Activated CD8-positive, alpha-beta memory T cell treated with anti-CD3 and anti-CD28 coated beads for 48 hours (primary cell): ENCODE data around the gene FOCAD.

Experiments used
- DNase-seq, 3 experiments: peaks; one replicate each; pipeline ENCODE4 v3.0.0-alpha.2; 2020; ENCODE audit warnings: low read depth in 2 of 3, low spot score in 2 of 3

Gene FOCAD

GRCh38 chr9:21001581-21001980, 317.5 kb downstream of the FOCAD start:
- DNase-seq: no peak

GRCh38 chr9:21002040-21002439, 318.0 kb downstream of the FOCAD start:
- no peak for DNase-seq

DNA sequence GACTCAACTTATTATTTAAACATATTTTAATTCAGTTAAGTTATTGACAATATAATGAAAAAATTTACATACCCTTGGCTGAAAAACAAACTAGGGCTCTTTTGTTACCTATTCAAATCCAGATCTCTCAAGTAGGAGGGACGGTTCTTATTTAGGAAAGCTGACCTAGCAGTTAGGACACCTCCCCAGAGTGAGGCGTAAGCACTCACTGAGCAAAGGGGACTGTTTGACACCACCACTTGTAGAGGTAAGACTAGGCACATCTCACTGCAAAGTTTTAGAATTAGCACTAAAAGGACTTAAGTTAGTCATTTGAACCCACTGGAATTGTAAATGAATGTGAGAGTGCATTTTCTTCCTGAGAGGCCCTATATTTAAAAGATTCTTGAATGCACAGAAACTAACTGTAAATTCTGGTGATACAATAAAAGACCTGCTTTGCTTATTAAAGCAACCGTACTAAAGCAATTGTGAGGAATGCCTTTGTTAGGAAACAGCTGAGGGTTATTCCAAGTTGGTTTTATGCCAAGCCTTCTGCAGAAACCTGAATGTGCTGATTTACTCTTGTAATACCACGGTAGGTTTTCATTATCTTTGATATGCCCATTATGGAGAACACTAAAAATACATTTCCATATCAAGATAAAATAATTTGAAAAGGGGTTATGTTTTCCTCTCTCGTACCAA, 331.2 kb downstream of the FOCAD start:
- no peak for DNase-seq

- no peak for DNase-seq
Measured at GRCh38 chr9:21015995-21016394, 331.9 kb downstream of the FOCAD start.

- DNase-seq: no peak
Measured at GRCh38 chr9:21016701-21017491, 332.8 kb downstream of the FOCAD start.

- no peak for DNase-seq
Measured at GRCh38 chr9:21018177-21018576, 334.1 kb downstream of the FOCAD start.

GRCh38 chr9:21023861-21024260, 339.8 kb downstream of the FOCAD start:
- DNase-seq: no peak

- DNase-seq: no peak
Measured at GRCh38 chr9:21027295-21027694, 343.2 kb downstream of the FOCAD start.

- no peak for DNase-seq
Measured at GRCh38 chr9:21028466-21028865, 344.4 kb downstream of the FOCAD start.

DNA sequence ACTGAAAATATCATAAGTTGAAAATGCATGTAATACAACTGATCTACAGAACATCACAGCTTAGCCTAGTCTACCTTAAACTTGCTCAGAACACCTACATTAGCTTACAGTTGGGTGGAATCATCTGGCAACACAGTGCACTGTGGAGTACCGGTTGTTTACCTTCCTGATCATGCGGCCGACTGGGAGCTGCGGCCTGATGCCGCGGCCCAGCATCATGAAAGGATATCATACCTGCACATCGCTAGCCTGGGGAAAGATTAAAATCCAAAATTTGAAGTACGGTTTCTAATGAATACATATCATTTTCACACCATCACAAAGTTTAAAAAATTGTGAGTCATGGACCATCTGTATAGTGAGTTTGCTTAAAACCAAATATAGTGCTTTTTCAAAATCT, 345.6 kb downstream of the FOCAD start:
- no peak for DNase-seq

GRCh38 chr9:21030389-21031035, 346.5 kb downstream of the FOCAD start:
- DNase-seq: no peak

GRCh38 chr9:21031091-21031807, 347.2 kb downstream of the FOCAD start, which contains the start of gene HACD4:
TSS of gene HACD4 (minus strand) at chr9:21031640. CDS start at chr9:21031590, 50 bp downstream.
- DNase-seq: peak; percentile 13 to 43 (median 27)

DNA sequence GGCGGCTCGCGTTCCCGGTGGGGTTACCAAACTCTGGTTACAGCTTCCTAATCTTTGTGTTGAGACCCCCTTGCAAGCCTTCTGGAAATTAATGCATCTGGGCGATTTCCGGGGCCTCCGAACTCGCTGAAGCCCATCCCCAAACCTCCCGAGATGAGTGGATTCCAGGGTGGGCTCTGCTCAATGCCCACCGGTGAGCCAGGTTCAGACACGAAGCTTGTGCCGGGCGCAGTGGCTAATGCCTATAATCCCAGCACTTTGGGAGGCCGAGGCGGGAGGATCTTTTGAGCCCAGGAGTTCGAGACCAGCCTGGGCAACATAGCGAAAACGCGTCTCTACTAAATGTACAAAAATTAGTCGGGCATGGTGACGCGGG, 347.7 kb downstream of the FOCAD start:
- DNase-seq: no peak

DNA sequence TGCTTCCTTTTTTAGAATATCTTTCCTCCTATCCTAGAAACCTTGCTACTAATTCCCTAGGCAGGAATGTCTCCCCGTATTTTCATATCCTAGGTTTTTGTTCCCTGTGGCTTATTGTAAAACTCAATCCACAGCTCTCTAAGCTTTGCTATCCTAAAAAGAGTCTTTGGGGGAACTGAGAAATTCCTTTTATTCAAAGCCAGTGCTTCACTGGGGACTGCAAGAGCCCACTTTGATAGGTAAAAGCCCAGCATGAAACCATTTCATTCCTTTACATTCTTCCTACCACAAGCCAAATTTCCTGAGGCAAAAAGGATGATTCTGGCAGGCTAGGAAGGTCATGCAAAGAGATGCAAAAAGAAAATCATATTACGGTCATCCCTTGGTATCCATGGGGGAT, 353.2 kb downstream of the FOCAD start:
- no peak for DNase-seq

DNA sequence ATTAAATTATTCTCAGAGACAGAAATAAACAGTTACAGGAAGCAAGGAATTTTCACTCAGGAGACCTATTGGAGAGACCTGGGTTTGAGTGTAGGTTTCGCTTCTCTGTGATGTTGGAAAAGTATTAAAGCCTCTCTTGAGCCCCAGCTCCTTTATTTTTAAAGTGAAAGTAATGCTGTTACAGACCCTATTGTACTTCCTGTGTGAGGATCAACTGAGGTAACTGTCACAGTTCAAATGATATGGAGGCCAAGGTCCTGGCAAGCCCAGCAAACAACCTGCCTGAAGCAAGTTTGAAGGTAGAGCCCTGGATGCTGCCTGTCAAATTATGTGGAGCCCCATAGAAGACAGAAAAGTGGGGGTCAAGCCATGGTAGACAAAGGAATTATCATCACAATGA, 355.2 kb downstream of the FOCAD start:
- DNase-seq: no peak

DNA sequence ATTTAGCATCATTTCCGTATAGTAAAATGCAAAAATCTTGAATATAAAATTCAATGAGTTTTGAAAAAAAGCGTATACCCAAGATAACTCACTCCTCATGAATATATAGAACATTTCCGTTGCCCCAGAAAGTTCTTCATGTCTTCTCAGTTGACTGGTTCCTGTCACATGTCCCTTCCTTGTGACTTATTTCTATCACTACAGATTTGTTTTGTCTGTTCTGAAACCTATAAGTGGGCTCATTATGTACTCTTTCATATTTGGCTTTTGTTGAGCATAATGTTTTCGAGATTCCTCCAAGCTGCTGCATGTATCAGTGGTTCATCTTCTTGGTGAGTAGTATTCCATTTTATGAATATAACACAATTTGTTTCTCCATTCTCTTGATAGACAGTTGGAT, 358.4 kb downstream of the FOCAD start:
- no peak for DNase-seq

- DNase-seq: no peak
Measured at GRCh38 chr9:21043841-21044240, 359.8 kb downstream of the FOCAD start.
